Loucy (cell line): ENCODE measurements around the gene CRYGS.

Experiments used
- H2AFZ ChIP-seq: fragments of 200-600 bp; sonication (generic); 2 replicates; pipeline ENCODE4 v1.6.0; 2016; ENCODE audit warnings: antibody characterized with exemption, mild to moderate bottlenecking, low read length, moderate library complexity
- H3F3A ChIP-seq: fragments of 200-600 bp; 2 replicates; pipeline ENCODE4 v1.6.0; 2016; ENCODE audit warnings: antibody characterized with exemption, low read depth, mild to moderate bottlenecking
- H3K27me3 ChIP-seq: fragments of 200-600 bp; sonication (generic); 2 replicates; pipeline ENCODE4 v1.6.1; 2014; ENCODE audit warnings: low read length, mild to moderate bottlenecking; ENCODE audit not compliant: insufficient read depth, poor library complexity, severe bottlenecking
- H3K36me3 ChIP-seq: fragments of 200-600 bp; sonication (generic); 2 replicates; pipeline ENCODE4 v1.6.1; 2016; ENCODE audit warnings: low read length; ENCODE audit not compliant: insufficient read depth
- H3K4me1 ChIP-seq: fragments of 200-600 bp; sonication (generic); 2 replicates; pipeline ENCODE4 v1.5.1; 2014; ENCODE audit warnings: low read length, mild to moderate bottlenecking; ENCODE audit not compliant: insufficient read depth, poor library complexity, severe bottlenecking
- H3K4me2 ChIP-seq: fragments of 200-600 bp; sonication (generic); 2 replicates; pipeline ENCODE4 v1.6.0; 2014; ENCODE audit warnings: antibody characterized with exemption, low read length, low read depth, mild to moderate bottlenecking; ENCODE audit not compliant: poor library complexity, severe bottlenecking
- H3K4me3 ChIP-seq: fragments of 200-600 bp; sonication (generic); 2 replicates; pipeline ENCODE4 v1.5.1; 2014; ENCODE audit warnings: low read length, mild to moderate bottlenecking, mixed read lengths; ENCODE audit not compliant: poor library complexity, severe bottlenecking
- H3K79me2 ChIP-seq: fragments of 200-600 bp; sonication (generic); 2 replicates; pipeline ENCODE4 v1.6.1; 2014; ENCODE audit warnings: low read length; ENCODE audit not compliant: insufficient read depth
- H3K9ac ChIP-seq: fragments of 200-600 bp; sonication (generic); 2 replicates; pipeline ENCODE4 v1.6.0; 2014; ENCODE audit warnings: mild to moderate bottlenecking, low read depth, low read length, moderate library complexity; ENCODE audit not compliant: poor library complexity, severe bottlenecking
- H3K9me2 ChIP-seq: fragments of 200-600 bp; sonication (generic); replicated peaks from 2 replicates; pipeline ENCODE4 v1.6.1; 2016; ENCODE audit warnings: low read depth, low read length, mixed read lengths
- H3K9me3 ChIP-seq: fragments of 200-600 bp; sonication (generic); 2 replicates; pipeline ENCODE4 v1.6.1; 2014; ENCODE audit warnings: mild to moderate bottlenecking, antibody characterized with exemption, low read length, low read depth; ENCODE audit not compliant: insufficient read depth
- H4K20me1 ChIP-seq: fragments of 200-600 bp; sonication (generic); 2 replicates; pipeline ENCODE4 v1.6.0; 2014; ENCODE audit warnings: antibody characterized with exemption, low read length, mild to moderate bottlenecking; ENCODE audit not compliant: insufficient read depth, poor library complexity, severe bottlenecking
- CTCF ChIP-seq: fragments of 200-600 bp; sonication (generic); conservative IDR thresholded peaks from 2 replicates; pipeline ENCODE4 v1.5.1; 2014; ENCODE audit warnings: mild to moderate bottlenecking, antibody characterized with exemption, low read length
- EZH2phosphoT487 ChIP-seq: fragments of 200-600 bp; IDR thresholded peaks from 2 replicates; pipeline ENCODE4 v1.6.1; 2018; ENCODE audit warnings: antibody characterized with exemption, mild to moderate bottlenecking, moderate library complexity, borderline replicate concordance

Gene CRYGS

DNA sequence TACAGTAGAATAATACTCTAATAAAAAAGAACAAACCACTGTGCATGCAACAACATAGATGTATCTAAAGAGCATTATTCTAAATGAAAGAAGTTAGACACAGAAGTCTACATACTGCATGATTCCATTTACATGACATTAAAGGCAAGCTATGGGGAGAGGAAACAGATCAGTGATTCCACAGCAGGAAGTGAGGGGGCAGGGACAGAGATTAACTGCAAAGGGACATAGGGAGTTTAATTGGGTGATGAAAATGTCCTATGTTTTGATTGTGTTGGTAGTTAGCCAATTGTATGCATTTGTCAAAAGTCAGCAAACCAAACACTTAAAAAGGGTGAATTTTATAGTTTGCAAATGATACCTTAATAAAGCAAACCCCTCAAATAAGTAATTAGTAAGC is 13.8 kb downstream of the CRYGS start:
- no peak overlapping the region for H2AFZ ChIP-seq
- no peaks in the 10 kb centered on the region for H4K20me1 ChIP-seq
- no peaks in the 10 kb centered on the region for H3K9me2 ChIP-seq
- H3K4me3 ChIP-seq: peak overlapping the region; percentile 1
- H3K4me1 ChIP-seq: peaks cover 67% of the 10 kb centered on the region
- TF ChIP-seq EZH2phosphoT487 (no peak), CTCF (no peak)
- peak overlapping the region; percentile 62 for H3K4me2 ChIP-seq
- no peaks in the 10 kb centered on the region for H3F3A ChIP-seq
- no peak overlapping the region for H3K9ac ChIP-seq
- no peaks in the 10 kb centered on the region for H3K27me3 ChIP-seq
- H3K9me3 ChIP-seq: no peaks in the 10 kb centered on the region; the same call in 1 of the 2 replicates
- no peaks in the 10 kb centered on the region for H3K36me3 ChIP-seq
- H3K79me2 ChIP-seq: no peaks in the 10 kb centered on the region

DNA sequence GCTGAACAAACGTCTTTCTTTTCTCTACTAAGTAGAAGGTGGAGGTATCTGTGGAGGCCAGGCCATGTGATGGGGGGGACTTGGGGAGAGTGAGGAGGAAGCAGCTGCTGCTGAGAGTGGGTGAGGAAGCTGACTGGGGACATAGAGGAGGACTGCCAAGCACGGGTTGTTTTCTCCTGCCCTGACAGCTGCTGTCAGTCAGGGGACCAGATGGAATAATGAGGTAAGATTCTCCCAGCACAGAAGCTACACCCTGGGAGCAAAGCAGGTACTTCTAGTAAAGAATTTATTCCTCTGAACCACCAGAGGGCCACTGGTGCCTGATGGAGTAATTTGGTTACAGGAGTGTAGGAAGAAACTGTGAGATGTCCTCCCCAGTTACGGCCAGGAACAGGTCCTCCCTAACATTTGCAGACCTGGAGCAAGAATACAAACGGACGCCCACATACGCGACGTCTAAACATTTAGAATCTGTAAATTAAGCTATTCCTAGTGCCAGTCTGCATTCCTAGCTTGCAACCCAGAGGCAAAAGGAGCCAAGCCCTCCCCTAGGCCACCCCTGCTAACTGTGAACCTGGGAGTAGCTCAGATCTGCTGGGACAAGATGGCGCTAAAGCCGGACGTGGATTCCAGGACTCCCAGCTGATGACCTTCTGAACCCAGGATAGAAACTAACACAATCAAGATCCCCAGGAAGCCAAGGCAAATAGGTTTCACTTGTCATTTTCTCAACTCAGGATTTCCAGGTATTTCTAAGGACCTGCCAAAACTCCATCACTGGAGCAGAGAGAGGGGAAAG is 14.8 kb downstream of the CRYGS start:
- Histone ChIP-seq H3K4me1 (peaks cover 64% of the 10 kb centered on the region), H3K27me3 (no peaks in the 10 kb centered on the region), H3K4me3 (peak overlapping the region; percentile 2), H4K20me1 (no peaks in the 10 kb centered on the region), H3K79me2 (no peaks in the 10 kb centered on the region), H3K4me2 (peak overlapping the region; percentile 62), H2AFZ (peak overlapping the region; percentile 48), H3K9ac (peak overlapping the region; percentile 42), H3F3A (no peaks in the 10 kb centered on the region), H3K36me3 (no peaks in the 10 kb centered on the region), H3K9me2 (no peaks in the 10 kb centered on the region), H3K9me3 (no peaks in the 10 kb centered on the region; the same call in 1 of the 2 replicates)
- TF ChIP-seq EZH2phosphoT487 (no peak), CTCF (peak; percentile 62)

DNA sequence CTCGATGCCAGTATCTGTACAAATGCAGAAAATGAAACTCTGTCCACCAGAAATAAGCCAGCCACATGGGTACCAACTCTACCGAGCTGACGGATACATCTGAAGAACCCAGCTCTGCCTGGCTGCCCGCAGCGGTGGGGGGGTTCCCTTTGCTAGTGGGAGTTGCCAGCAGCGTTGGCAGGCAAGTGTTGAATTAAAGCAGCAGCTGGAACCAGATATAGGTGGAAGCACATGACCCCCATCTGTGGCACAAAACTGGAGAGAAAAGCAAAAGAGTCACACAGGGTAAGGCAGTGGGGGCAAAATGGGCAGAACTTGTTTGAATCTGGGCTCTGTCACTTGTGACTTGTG is 17.9 kb downstream of the CRYGS start:
- Histone ChIP-seq H3K4me1 (peaks cover 47% of the 10 kb centered on the region), H4K20me1 (no peaks in the 10 kb centered on the region), H3K9me2 (no peaks in the 10 kb centered on the region), H3K79me2 (no peaks in the 10 kb centered on the region), H3F3A (no peaks in the 10 kb centered on the region), H3K27me3 (no peaks in the 10 kb centered on the region), H3K4me3 (no peak overlapping the region), H2AFZ (no peak overlapping the region), H3K9me3 (no peaks in the 10 kb centered on the region; the same call in 1 of the 2 replicates), H3K9ac (no peak overlapping the region), H3K4me2 (no peak overlapping the region), H3K36me3 (no peaks in the 10 kb centered on the region)
- TF ChIP-seq CTCF: no peak
- no peak for TF ChIP-seq EZH2phosphoT487
